SU-DHL-6 (cell line): Measurements from ENCODE around the gene GRM2.

Source experiments
- H2AFZ ChIP-seq: fragments of 200-600 bp; sonication (generic); 2 replicates; pipeline ENCODE4 v1.6.1; 2014; ENCODE audit warnings: low read depth, mild to moderate bottlenecking, moderate library complexity, mixed read lengths, antibody characterized with exemption, low read length; ENCODE audit not compliant: severe bottlenecking
- H3F3A ChIP-seq: fragments of 200-600 bp; shearing (Covaris generic); 2 replicates; pipeline ENCODE4 v1.6.0; 2016; ENCODE audit warnings: antibody characterized with exemption, mild to moderate bottlenecking; ENCODE audit not compliant: insufficient read depth
- H3K27ac ChIP-seq: fragments of 200-600 bp; sonication (generic); 2 replicates; pipeline ENCODE4 v1.5.1; 2016; ENCODE audit warnings: low read depth, mild to moderate bottlenecking, low read length, moderate library complexity, mixed read lengths
- H3K27me3 ChIP-seq: fragments of 200-600 bp; sonication (generic), shearing (Covaris generic); 2 replicates; pipeline ENCODE4 v1.6.0; 2014; ENCODE audit warnings: mild to moderate bottlenecking, low read length
- H3K36me3 ChIP-seq: fragments of 200-600 bp; sonication (generic); 2 replicates; pipeline ENCODE4 v1.6.1; 2014; ENCODE audit warnings: mild to moderate bottlenecking, low read length, mixed read lengths
- H3K4me2 ChIP-seq: fragments of 300-600, 200-600 bp; shearing (Covaris generic), sonication (generic); 2 replicates; pipeline ENCODE4 v1.6.0; 2014; ENCODE audit warnings: low read length, low read depth, mild to moderate bottlenecking; ENCODE audit not compliant: poor library complexity, severe bottlenecking
- H3K4me3 ChIP-seq: fragments of 200-600 bp; sonication (generic); 2 replicates; pipeline ENCODE4 v1.5.1; 2014; ENCODE audit warnings: antibody characterized with exemption, low read length, mild to moderate bottlenecking, mixed read lengths; ENCODE audit not compliant: insufficient read depth, poor library complexity, severe bottlenecking
- H3K79me2 ChIP-seq: fragments of 200-600 bp; sonication (generic); 2 replicates; pipeline ENCODE4 v1.6.1; 2014; ENCODE audit warnings: mild to moderate bottlenecking, low read length, moderate library complexity; ENCODE audit not compliant: insufficient read depth
- H3K9ac ChIP-seq: fragments of 200-600 bp; sonication (generic); 2 replicates; pipeline ENCODE4 v1.7.0; 2014; ENCODE audit warnings: mild to moderate bottlenecking, low read length
- H3K9me2 ChIP-seq: fragments of 200-600 bp; sonication (generic); replicated peaks from 2 replicates; pipeline ENCODE4 v1.6.1; 2014; ENCODE audit warnings: low read length; ENCODE audit not compliant: insufficient read depth
- H3K9me3 ChIP-seq: fragments of 200-600 bp; sonication (generic); 2 replicates; pipeline ENCODE4 v1.6.1; 2014; ENCODE audit warnings: low read length, mixed read lengths; ENCODE audit not compliant: insufficient read depth
- H4K20me1 ChIP-seq: fragments of 200-600 bp; sonication (generic); 2 replicates; pipeline ENCODE4 v1.6.1; 2014; ENCODE audit warnings: low read depth, mild to moderate bottlenecking, antibody characterized with exemption, low read length, moderate library complexity, mixed read lengths
- CTCF ChIP-seq: fragments of 200-600 bp; sonication (generic); IDR thresholded peaks from one replicate; pipeline ENCODE4 v1.5.1; 2017; ENCODE audit warnings: antibody characterized with exemption, mild to moderate bottlenecking, low read length, moderate library complexity; ENCODE audit not compliant: insufficient read depth, poor library complexity, severe bottlenecking
- EZH2phosphoT487 ChIP-seq: fragments of 200-600 bp; sonication (generic), shearing (Covaris generic); conservative IDR thresholded peaks from 2 replicates; pipeline ENCODE4 v1.6.1; 2018; ENCODE audit warnings: mild to moderate bottlenecking, antibody characterized with exemption, low read length, moderate library complexity, mixed read lengths

Gene GRM2

DNA sequence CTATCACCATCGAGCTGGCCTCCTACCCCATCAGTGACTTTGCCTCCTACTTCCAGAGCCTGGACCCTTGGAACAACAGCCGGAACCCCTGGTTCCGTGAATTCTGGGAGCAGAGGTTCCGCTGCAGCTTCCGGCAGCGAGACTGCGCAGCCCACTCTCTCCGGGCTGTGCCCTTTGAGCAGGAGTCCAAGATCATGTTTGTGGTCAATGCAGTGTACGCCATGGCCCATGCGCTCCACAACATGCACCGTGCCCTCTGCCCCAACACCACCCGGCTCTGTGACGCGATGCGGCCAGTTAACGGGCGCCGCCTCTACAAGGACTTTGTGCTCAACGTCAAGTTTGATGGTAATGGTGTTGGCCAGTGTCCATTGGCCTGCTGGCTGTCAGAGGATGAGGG is 6.1 kb downstream of the GRM2 start:
- Histone ChIP-seq H3K9me3 (no peaks in the 10 kb centered on the region), H3K9me2 (no peaks in the 10 kb centered on the region), H3K27me3 (no peaks in the 10 kb centered on the region), H3K4me3 (no peak overlapping the region), H3K4me2 (no peak overlapping the region), H2AFZ (no peak overlapping the region), H3K79me2 (no peaks in the 10 kb centered on the region), H3K27ac (no peak overlapping the region), H3K9ac (no peak overlapping the region), H3K36me3 (no peaks in the 10 kb centered on the region), H4K20me1 (no peaks in the 10 kb centered on the region), H3F3A (no peaks in the 10 kb centered on the region)
- no peak for TF ChIP-seq CTCF
- TF ChIP-seq EZH2phosphoT487 = no peak

DNA sequence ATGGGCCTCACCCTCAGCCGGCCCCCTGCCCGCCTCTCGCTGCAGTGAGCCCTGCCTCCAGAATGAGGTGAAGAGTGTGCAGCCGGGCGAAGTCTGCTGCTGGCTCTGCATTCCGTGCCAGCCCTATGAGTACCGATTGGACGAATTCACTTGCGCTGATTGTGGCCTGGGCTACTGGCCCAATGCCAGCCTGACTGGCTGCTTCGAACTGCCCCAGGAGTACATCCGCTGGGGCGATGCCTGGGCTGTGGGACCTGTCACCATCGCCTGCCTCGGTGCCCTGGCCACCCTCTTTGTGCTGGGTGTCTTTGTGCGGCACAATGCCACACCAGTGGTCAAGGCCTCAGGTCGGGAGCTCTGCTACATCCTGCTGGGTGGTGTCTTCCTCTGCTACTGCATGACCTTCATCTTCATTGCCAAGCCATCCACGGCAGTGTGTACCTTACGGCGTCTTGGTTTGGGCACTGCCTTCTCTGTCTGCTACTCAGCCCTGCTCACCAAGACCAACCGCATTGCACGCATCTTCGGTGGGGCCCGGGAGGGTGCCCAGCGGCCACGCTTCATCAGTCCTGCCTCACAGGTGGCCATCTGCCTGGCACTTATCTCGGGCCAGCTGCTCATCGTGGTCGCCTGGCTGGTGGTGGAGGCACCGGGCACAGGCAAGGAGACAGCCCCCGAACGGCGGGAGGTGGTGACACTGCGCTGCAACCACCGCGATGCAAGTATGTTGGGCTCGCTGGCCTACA is 8.5 kb downstream of the GRM2 start:
- no peaks in the 10 kb centered on the region for H3K9me2 ChIP-seq
- H4K20me1 ChIP-seq = no peaks in the 10 kb centered on the region
- no peaks in the 10 kb centered on the region for H3K9me3 ChIP-seq
- no peak overlapping the region for H3K4me3 ChIP-seq
- no peaks in the 10 kb centered on the region for H3K36me3 ChIP-seq
- H3K27ac ChIP-seq = no peak overlapping the region
- no peaks in the 10 kb centered on the region for H3K27me3 ChIP-seq
- no peak overlapping the region for H2AFZ ChIP-seq
- no peaks in the 10 kb centered on the region for H3F3A ChIP-seq
- no peak overlapping the region for H3K9ac ChIP-seq
- no peak overlapping the region for H3K4me2 ChIP-seq
- TF ChIP-seq EZH2phosphoT487 (no peak), CTCF (no peak)
- H3K79me2 ChIP-seq = no peaks in the 10 kb centered on the region

GRCh38 chr3:51715977-51716294 is 9.1 kb downstream of the GRM2 start:
- H3K4me2 ChIP-seq = no peak overlapping the region
- H3K27ac ChIP-seq = no peak overlapping the region
- no peak overlapping the region for H3K4me3 ChIP-seq
- no peak overlapping the region for H2AFZ ChIP-seq
- H3K9me3 ChIP-seq = no peaks in the 10 kb centered on the region
- H3K27me3 ChIP-seq = no peaks in the 10 kb centered on the region
- no peaks in the 10 kb centered on the region for H3K36me3 ChIP-seq
- H3K9me2 ChIP-seq = no peaks in the 10 kb centered on the region
- H3K79me2 ChIP-seq = no peaks in the 10 kb centered on the region
- no peak overlapping the region for H3K9ac ChIP-seq
- TF ChIP-seq EZH2phosphoT487 (no peak), CTCF (no peak)
- H4K20me1 ChIP-seq = no peaks in the 10 kb centered on the region
- no peaks in the 10 kb centered on the region for H3F3A ChIP-seq
